HEK293 (cell line): ENCODE measurements around the gene YBX3.
A peak's percentile ranks its signal among the peaks of the same experiment; 100 is the strongest.

Source experiments
- GLI4 ChIP-seq: fragments of 450-650 bp; formaldehyde crosslinking; IDR thresholded peaks from 2 replicates; pipeline ENCODE4 v1.5.1; 2016; ENCODE audit warnings: missing biosample characterization, missing genetic modification characterization
- KLF1 ChIP-seq: fragments of 450-650 bp; formaldehyde crosslinking; IDR thresholded peaks from 2 replicates; pipeline ENCODE4 v1.5.1; 2016; ENCODE audit warnings: missing biosample characterization, missing genetic modification characterization
- KLF8 ChIP-seq: fragments of 450-650 bp; formaldehyde crosslinking; IDR thresholded peaks from 2 replicates; pipeline ENCODE4 v1.5.1; 2016; ENCODE audit warnings: missing biosample characterization, missing genetic modification characterization
- PATZ1 ChIP-seq: fragments of 450-650 bp; formaldehyde crosslinking; IDR thresholded peaks from 2 replicates; pipeline ENCODE4 v1.5.1; 2016; ENCODE audit warnings: missing biosample characterization, missing genetic modification characterization
- PRDM1 ChIP-seq: fragments of 450-650 bp; formaldehyde crosslinking; IDR thresholded peaks from 2 replicates; pipeline ENCODE4; 2016; ENCODE audit warnings: missing biosample characterization, missing genetic modification characterization
- SCRT1 ChIP-seq: fragments of 450-650 bp; formaldehyde crosslinking; IDR thresholded peaks from 2 replicates; pipeline ENCODE4 v1.5.1; 2016; ENCODE audit warnings: missing biosample characterization, missing genetic modification characterization, borderline replicate concordance
- TCF7L2 ChIP-seq: IDR thresholded peaks from 2 replicates; pipeline ENCODE4 v1.6.1; 2011; ENCODE audit warnings: low read depth, mild to moderate bottlenecking, inconsistent platforms, low read length, moderate library complexity, borderline replicate concordance
- ZBTB11 ChIP-seq: fragments of 450-650 bp; formaldehyde crosslinking; conservative IDR thresholded peaks from 2 replicates; pipeline ENCODE4 v1.5.1; 2016; ENCODE audit warnings: low read depth, missing biosample characterization, missing genetic modification characterization
- ZBTB20 ChIP-seq: fragments of 450-650 bp; formaldehyde crosslinking; IDR thresholded peaks from 2 replicates; pipeline ENCODE4 v1.5.1; 2016; ENCODE audit warnings: missing biosample characterization, missing genetic modification characterization
- ZBTB48 ChIP-seq: fragments of 450-650 bp; formaldehyde crosslinking; IDR thresholded peaks from 2 replicates; pipeline ENCODE4 v1.5.1; 2016; ENCODE audit warnings: missing biosample characterization, missing genetic modification characterization
- ZBTB49 ChIP-seq: fragments of 450-650 bp; formaldehyde crosslinking; IDR thresholded peaks from 2 replicates; pipeline ENCODE4 v1.5.1; 2016; ENCODE audit warnings: missing biosample characterization, missing genetic modification characterization, low read depth
- ZBTB8A ChIP-seq: fragments of 450-650 bp; formaldehyde crosslinking; IDR thresholded peaks from 2 replicates; pipeline ENCODE4 v1.5.1; 2016; ENCODE audit warnings: missing biosample characterization, missing genetic modification characterization
- ZNF10 ChIP-seq: fragments of 450-650 bp; formaldehyde crosslinking; IDR thresholded peaks from 2 replicates; pipeline ENCODE4 v1.5.1; 2017; ENCODE audit warnings: missing biosample characterization, missing genetic modification characterization
- ZNF148 ChIP-seq: fragments of 450-650 bp; formaldehyde crosslinking; IDR thresholded peaks from 2 replicates; pipeline ENCODE4 v1.5.0; 2017; ENCODE audit warnings: missing biosample characterization, missing genetic modification characterization, borderline replicate concordance
- ZNF19 ChIP-seq: fragments of 450-650 bp; formaldehyde crosslinking; IDR thresholded peaks from 2 replicates; pipeline ENCODE4; 2016; ENCODE audit warnings: missing biosample characterization, missing genetic modification characterization, low read depth
- ZNF311 ChIP-seq: fragments of 450-650 bp; formaldehyde crosslinking; IDR thresholded peaks from 2 replicates; pipeline ENCODE4 v1.5.1; 2017; ENCODE audit warnings: missing biosample characterization, missing genetic modification characterization, borderline replicate concordance
- ZNF341 ChIP-seq: fragments of 450-650 bp; formaldehyde crosslinking; IDR thresholded peaks from 2 replicates; pipeline ENCODE4; 2016; ENCODE audit warnings: low read depth, missing biosample characterization, missing genetic modification characterization
- ZNF548 ChIP-seq: fragments of 450-650 bp; formaldehyde crosslinking; IDR thresholded peaks from 2 replicates; pipeline ENCODE4 v1.5.1; 2016; ENCODE audit warnings: missing biosample characterization, missing genetic modification characterization
- ZNF596 ChIP-seq: fragments of 450-650 bp; IDR thresholded peaks from 2 replicates; pipeline ENCODE4 v1.5.0; 2018; ENCODE audit warnings: missing biosample characterization, mild to moderate bottlenecking, missing genetic modification characterization, moderate library complexity
- ZNF658 ChIP-seq: fragments of 450-650 bp; formaldehyde crosslinking; IDR thresholded peaks from 2 replicates; pipeline ENCODE4; 2016; ENCODE audit warnings: missing biosample characterization, missing genetic modification characterization
- ZNF792 ChIP-seq: fragments of 450-650 bp; formaldehyde crosslinking; IDR thresholded peaks from 2 replicates; pipeline ENCODE4 v1.5.1; 2016; ENCODE audit warnings: missing biosample characterization, missing genetic modification characterization
- ZNF843 ChIP-seq: fragments of 450-650 bp; formaldehyde crosslinking; IDR thresholded peaks from 2 replicates; pipeline ENCODE4 v1.5.1; 2016; ENCODE audit warnings: missing biosample characterization, missing genetic modification characterization
- TF ChIP-seq, protein P1 (sequence below): fragments of 450-650 bp; formaldehyde crosslinking; IDR thresholded peaks from 2 replicates; pipeline ENCODE4 v1.5.1; 2016; ENCODE audit warnings: missing biosample characterization, missing genetic modification characterization, borderline replicate concordance

YBX3 gene

DNA sequence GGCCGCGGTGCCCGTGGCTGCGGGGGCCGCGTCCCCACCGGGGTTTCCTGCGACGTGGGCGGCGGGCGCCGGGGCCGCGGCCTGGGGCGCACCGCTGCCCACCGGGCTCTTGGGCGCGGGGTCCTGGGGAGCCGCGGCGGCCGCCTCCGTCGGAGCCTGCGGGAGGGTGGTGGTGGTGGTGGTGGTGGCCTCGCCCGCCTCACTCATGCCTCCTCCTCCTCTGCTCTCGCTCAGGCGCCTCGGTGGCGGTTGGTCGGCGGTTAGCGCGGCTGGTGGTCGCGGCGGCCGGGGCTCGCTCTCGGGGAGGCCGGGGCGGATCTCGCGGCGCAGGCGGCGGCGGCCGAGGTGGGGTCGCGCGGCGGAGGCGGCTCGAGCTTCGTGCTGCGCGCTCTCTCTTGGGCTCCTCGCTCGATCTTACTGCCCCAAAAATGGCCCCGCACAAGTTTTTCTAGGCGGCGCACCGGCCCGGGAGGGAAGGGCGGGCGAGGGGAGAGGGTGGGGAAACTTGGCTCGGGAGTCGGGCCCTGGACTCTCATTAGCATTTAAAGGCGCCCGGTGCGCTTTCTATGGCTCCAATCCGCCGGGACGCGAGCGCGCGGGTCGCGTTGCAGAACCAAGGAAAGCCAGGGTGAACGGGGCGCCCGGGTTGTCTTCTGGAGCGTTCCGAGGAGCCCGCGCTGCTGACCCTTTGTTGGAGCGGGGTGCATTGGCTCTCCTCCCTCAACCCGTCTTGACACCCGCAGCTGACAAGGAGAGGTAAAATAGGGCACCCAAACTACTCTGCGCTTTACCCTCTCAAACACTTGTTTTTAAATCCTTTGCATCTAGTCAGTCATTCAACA, at the start of gene YBX3 (continued):
- TF ChIP-seq, protein P1, sequence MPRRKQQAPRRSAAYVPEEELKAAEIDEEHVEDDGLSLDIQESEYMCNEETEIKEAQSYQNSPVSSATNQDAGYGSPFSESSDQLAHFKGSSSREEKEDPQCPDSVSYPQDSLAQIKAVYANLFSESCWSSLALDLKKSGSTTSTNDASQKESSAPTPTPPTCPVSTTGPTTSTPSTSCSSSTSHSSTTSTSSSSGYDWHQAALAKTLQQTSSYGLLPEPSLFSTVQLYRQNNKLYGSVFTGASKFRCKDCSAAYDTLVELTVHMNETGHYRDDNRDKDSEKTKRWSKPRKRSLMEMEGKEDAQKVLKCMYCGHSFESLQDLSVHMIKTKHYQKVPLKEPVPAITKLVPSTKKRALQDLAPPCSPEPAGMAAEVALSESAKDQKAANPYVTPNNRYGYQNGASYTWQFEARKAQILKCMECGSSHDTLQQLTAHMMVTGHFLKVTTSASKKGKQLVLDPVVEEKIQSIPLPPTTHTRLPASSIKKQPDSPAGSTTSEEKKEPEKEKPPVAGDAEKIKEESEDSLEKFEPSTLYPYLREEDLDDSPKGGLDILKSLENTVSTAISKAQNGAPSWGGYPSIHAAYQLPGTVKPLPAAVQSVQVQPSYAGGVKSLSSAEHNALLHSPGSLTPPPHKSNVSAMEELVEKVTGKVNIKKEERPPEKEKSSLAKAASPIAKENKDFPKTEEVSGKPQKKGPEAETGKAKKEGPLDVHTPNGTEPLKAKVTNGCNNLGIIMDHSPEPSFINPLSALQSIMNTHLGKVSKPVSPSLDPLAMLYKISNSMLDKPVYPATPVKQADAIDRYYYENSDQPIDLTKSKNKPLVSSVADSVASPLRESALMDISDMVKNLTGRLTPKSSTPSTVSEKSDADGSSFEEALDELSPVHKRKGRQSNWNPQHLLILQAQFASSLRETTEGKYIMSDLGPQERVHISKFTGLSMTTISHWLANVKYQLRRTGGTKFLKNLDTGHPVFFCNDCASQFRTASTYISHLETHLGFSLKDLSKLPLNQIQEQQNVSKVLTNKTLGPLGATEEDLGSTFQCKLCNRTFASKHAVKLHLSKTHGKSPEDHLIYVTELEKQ: no peak
- TF ChIP-seq ZNF10 (tag by site-specific recombination) (0 out of 2 replicates have a peak, but pooled peaks have one; percentile 8), ZBTB49 (no peak), ZNF148 (tag by site-specific recombination) (no peak), ZNF658 (tag by site-specific recombination) (no peak), ZNF341 (tag by site-specific recombination) (peak; percentile 15; the same call in 1 of the 2 replicates), ZNF548 (tag by site-specific recombination) (no peak), PATZ1 (peak; percentile 42), ZNF843 (no peak), ZBTB48 (tag by site-specific recombination) (no peak), GLI4 (tag by site-specific recombination) (no peak), ZNF792 (tag by site-specific recombination) (no peak), ZBTB11 (no peak; the same call in 1 of the 2 replicates), KLF1 (peak; percentile 22; the same call in 1 of the 2 replicates), KLF8 (no peak), ZNF19 (tag by site-specific recombination) (no peak), ZBTB20 (tag by site-specific recombination) (peak; percentile 90; the same call in 1 of the 2 replicates), ZNF311 (tag by site-specific recombination) (no peak), ZNF596 (tag by site-specific recombination) (peak; percentile 81), TCF7L2 (no peak), SCRT1 (tag by site-specific recombination) (0 out of 2 replicates have a peak, but pooled peaks have one; percentile 38), ZBTB8A (tag by site-specific recombination) (peak; percentile 71), PRDM1 (tag by site-specific recombination) (0 out of 2 replicates have a peak, but pooled peaks have one; percentile 7)
